ENCODE measurements around the gene GGT6. TPM values are rescaled to one million over a fixed set of nuclear protein-coding genes. Genes with fewer than 3 reads are reported as not detected.

The GGT6 gene
- total RNA-seq, 1 donor from 2014 or later: 9.6 TPM

- H3K4me1 ChIP-seq: peaks cover 27% of the 10 kb centered on the region
- H3K4me3 ChIP-seq: no peak overlapping the region
- no peaks in the 10 kb centered on the region for H3K36me3 ChIP-seq
- DNase-seq (ENCODE audit: extremely low spot score in 2 of 2): no peak
- H3K27ac ChIP-seq: no peak overlapping the region
- no peaks in the 10 kb centered on the region for H3K27me3 ChIP-seq
- intact Hi-C loops (cut with DNase I): no loop called here
- H3K9me3 ChIP-seq: no peaks in the 10 kb centered on the region
- TF ChIP-seq POLR2AphosphoS5 (IDR thresholded peaks at IDR 0.05; ENCODE audit: insufficient read depth in 1 of 2, low read depth in 1 of 2) (peak in 1 of 2 donors; percentile 46), POLR2A (IDR thresholded peaks at IDR 0.05) (no peak)
- TF ChIP-seq, protein P1, sequence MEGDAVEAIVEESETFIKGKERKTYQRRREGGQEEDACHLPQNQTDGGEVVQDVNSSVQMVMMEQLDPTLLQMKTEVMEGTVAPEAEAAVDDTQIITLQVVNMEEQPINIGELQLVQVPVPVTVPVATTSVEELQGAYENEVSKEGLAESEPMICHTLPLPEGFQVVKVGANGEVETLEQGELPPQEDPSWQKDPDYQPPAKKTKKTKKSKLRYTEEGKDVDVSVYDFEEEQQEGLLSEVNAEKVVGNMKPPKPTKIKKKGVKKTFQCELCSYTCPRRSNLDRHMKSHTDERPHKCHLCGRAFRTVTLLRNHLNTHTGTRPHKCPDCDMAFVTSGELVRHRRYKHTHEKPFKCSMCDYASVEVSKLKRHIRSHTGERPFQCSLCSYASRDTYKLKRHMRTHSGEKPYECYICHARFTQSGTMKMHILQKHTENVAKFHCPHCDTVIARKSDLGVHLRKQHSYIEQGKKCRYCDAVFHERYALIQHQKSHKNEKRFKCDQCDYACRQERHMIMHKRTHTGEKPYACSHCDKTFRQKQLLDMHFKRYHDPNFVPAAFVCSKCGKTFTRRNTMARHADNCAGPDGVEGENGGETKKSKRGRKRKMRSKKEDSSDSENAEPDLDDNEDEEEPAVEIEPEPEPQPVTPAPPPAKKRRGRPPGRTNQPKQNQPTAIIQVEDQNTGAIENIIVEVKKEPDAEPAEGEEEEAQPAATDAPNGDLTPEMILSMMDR (IDR thresholded peaks at IDR 0.05): no peak
Observed at GRCh38 chr17:4588391-4588790, 28.0 kb upstream of the GGT6 start.

DNA sequence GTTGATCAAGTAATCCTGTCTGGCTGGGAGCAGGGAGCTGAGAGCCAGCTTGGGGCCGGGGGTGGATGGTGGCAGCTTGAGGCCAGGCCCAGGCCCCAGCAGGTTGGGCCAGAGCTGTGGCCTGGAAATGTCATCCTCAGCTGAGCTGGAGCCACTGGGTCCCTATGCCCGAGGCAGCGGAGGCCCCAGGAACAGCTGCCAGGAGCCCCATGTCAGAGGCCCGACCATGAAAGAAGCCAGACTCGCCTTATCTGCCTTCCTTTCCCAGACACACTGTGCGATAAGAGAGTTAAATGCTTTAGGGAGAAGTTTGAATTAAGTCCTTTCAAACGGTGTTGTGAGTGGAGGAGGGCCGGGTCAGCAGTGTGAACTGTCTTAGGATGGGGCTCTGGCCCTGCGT lies 27.4 kb upstream of the GGT6 start:
- H3K27ac ChIP-seq: no peak overlapping the region
- no peaks in the 10 kb centered on the region for H3K9me3 ChIP-seq
- H3K36me3 ChIP-seq: no peaks in the 10 kb centered on the region
- intact Hi-C loops (cut with DNase I): no loop called here
- DNase-seq (ENCODE audit: extremely low spot score in 2 of 2): no peak
- H3K4me1 ChIP-seq: peaks cover 22% of the 10 kb centered on the region
- no peak overlapping the region for H3K4me3 ChIP-seq
- H3K27me3 ChIP-seq: no peaks in the 10 kb centered on the region
- no peak for TF ChIP-seq POLR2AphosphoS5 (IDR thresholded peaks at IDR 0.05; ENCODE audit: insufficient read depth in 1 of 2, low read depth in 1 of 2)
- TF ChIP-seq, protein P1 (IDR thresholded peaks at IDR 0.05): no peak
- TF ChIP-seq POLR2A (IDR thresholded peaks at IDR 0.05): no peak

DNA sequence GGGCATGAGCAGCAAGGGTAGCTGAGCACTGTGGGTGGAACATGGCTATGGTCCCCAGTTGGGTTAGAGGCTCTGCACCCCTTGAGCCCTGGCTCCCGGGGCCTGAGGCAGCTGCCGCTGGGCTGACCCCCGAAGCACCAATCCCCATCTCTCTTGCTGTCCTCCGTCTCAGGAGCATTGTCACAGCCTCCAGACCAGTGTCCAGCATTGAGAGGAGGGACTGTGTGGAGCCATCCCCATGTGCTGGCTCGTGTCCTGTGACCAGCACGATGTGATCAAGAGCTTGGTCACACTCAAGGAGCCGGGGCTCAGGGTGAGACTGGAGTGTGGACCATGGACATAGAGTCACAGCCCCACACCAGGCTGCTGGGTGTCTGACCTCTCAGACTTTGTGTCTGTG lies 26.8 kb upstream of the GGT6 start:
- H3K4me3 ChIP-seq: no peak overlapping the region
- H3K36me3 ChIP-seq: no peaks in the 10 kb centered on the region
- no peaks in the 10 kb centered on the region for H3K9me3 ChIP-seq
- DNase-seq (ENCODE audit: extremely low spot score in 2 of 2): no peak
- no peaks in the 10 kb centered on the region for H3K27me3 ChIP-seq
- H3K4me1 ChIP-seq: peaks cover 21% of the 10 kb centered on the region
- intact Hi-C loops (cut with DNase I): no loop called here
- TF ChIP-seq POLR2AphosphoS5 (IDR thresholded peaks at IDR 0.05; ENCODE audit: insufficient read depth in 1 of 2, low read depth in 1 of 2) (no peak), POLR2A (IDR thresholded peaks at IDR 0.05) (no peak)
- TF ChIP-seq, protein P1 (IDR thresholded peaks at IDR 0.05): no peak
- H3K27ac ChIP-seq: no peak overlapping the region

- H3K4me1 ChIP-seq: peaks cover 21% of the 10 kb centered on the region
- TF ChIP-seq, protein P1 (IDR thresholded peaks at IDR 0.05): no peak
- no peak for TF ChIP-seq POLR2A (IDR thresholded peaks at IDR 0.05)
- TF ChIP-seq POLR2AphosphoS5 (IDR thresholded peaks at IDR 0.05; ENCODE audit: insufficient read depth in 1 of 2, low read depth in 1 of 2): no peak
- no peak overlapping the region for H3K4me3 ChIP-seq
- no peak for DNase-seq (ENCODE audit: extremely low spot score in 2 of 2)
- no peaks in the 10 kb centered on the region for H3K9me3 ChIP-seq
- no peaks in the 10 kb centered on the region for H3K27me3 ChIP-seq
- intact Hi-C loops (cut with DNase I): no loop called here
- H3K36me3 ChIP-seq: no peaks in the 10 kb centered on the region
- H3K27ac ChIP-seq: no peak overlapping the region
Observed at GRCh38 chr17:4586043-4586442, 25.7 kb upstream of the GGT6 start.

DNA sequence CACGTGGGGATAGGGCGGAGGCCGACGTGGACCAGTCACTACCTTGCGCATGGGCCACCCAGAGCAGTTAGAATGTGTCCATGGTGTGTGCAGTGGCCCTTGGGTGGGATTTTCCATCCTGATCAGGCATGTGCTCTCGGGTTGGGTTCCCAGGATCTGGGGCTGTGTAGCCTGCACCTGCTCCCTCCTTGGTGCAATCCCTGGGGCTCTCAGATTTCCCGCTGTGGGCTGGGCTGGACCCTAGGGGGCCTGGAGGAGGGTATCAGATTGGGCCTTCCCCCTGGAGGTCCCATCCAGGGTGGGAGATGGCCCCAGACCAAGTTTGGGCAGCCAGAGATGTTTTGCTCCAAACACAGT lies 25.2 kb upstream of the GGT6 start:
- intact Hi-C loops (cut with DNase I): no loop called here
- Histone ChIP-seq H3K4me1 (peaks cover 21% of the 10 kb centered on the region), H3K36me3 (no peaks in the 10 kb centered on the region), H3K4me3 (peak overlapping the region in 1 of 2 donors; percentile 69), H3K27me3 (no peaks in the 10 kb centered on the region), H3K27ac (no peak overlapping the region), H3K9me3 (no peaks in the 10 kb centered on the region)
- DNase-seq (ENCODE audit: extremely low spot score in 2 of 2): no peak
- TF ChIP-seq, protein P1 (IDR thresholded peaks at IDR 0.05): no peak
- TF ChIP-seq POLR2AphosphoS5 (IDR thresholded peaks at IDR 0.05; ENCODE audit: insufficient read depth in 1 of 2, low read depth in 1 of 2) (no peak), POLR2A (IDR thresholded peaks at IDR 0.05) (no peak)
